ENCODE results near the gene MAP3K7CL.
"Not testable (repeated sequence)": the region's sequence is repeated elsewhere in the genome, so short reads cannot be mapped to it uniquely, and the experiment has no call there.

The MAP3K7CL gene

DNA sequence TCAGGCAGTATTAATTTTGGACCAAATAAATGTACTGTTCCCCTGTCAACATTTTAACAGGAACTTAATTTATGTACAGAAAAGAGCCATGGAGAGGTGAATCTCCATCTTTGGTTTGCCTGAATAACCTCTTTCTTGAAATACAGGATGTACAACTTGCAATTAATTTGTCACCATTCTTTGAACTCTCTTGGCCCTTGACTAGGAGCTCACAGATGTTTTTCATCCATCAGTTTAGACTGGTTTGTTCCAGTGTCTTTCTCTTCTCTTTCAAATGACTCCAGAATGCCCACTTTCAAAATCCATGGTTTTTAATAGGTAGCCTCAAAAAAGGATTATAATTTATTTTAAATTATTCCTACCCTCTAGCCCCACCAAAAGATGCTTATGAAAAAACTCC lies 5.0 kb downstream of the MAP3K7CL start:
- DNase-seq: no peak

DNA sequence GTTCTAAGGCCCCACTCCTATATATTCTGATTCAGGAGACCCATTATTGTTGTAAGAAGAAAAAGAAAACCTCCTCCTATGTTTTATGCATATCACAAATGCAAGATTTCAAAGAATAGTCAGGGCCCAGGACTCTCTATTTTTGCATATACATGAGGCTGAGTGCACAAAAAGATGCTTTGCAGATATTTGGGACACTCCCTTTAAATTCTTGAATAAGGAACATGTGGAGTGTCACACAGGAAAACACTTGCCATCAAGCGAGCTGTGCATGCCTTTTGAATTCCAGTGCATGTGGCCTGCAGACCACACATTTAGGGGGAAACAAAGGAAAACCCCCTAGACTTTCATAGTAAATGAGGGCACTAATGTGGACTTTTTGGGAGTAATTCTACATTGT lies 5.6 kb downstream of the MAP3K7CL start:
- DNase-seq: no peak

DNA sequence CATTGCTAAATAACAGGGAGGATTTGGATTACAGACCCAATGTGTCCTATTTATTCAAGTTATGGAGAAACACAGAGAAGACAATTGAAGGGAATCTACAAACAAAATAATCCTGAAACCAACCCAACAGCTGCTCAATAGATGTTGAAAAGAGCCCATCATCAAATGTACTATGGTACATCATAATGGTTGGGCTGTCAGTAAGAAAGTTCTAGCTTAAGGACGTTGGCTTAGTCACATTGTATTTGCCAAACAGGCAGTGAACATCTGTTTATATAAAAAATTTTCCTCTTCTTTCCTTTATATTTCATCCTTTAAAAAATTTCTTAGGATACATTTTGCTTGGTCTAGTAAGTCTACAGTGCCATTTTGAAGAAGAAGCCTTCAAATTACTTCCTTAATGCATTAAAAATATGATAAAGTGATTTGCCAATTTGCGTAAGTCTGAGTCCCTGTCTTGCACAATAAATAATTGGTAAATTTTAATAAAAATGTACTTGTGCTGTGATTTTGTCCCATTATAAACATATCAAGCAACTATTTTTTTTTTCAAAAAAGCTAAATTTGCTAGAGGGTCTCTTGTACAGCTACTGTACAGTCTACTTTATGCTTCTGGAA lies 14.4 kb downstream of the MAP3K7CL start:
- no peak for DNase-seq

DNA sequence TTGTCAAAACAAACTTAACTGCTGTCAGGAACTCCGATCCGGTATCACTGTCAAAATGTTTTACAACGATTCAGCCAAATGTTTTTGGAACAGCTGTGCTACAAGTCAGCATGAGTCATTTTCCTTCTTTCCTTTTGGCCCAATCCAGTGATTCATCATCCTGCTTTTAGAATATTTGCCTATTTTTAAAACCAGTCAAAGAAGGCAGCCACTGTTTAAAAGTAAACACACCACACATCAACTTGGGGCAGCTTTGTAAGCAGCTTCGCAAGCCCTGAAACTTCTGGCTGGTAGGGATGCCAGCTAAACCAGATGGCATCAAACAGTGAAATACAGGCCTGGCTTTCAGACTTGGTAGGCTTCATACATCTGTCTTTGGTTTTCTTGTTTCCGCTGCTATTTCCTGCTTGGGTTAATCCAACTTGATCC lies 14.9 kb downstream of the MAP3K7CL start:
- DNase-seq: peak; percentile 73

DNA sequence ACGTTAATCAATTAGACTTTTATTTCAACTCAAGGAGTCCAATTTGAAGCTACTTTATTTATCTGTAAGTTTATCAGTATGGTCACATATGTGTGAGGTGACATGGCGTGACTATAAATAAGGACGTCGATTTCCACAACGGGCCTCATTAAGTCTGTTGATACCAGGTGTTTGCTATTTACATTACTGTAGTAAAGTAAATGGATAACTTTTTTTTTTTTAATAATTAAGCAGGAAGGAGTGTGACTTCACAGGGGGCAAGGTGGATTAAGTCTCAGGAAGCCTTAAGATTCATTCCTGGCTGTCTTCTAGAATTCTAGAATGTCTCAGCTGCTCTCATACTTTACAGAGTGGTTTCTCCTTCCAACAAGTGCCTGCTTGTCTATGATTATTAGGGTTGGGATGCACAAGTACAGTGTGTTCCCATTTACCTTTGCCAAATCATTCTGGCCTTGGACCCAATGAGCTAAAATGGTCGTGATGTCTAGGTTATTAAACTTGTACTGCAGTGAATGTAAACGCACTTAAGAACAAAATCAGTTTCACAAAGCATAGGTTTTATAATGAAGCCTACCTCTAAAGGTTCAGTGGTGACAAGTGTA lies 15.5 kb downstream of the MAP3K7CL start:
- DNase-seq: no peak

DNA sequence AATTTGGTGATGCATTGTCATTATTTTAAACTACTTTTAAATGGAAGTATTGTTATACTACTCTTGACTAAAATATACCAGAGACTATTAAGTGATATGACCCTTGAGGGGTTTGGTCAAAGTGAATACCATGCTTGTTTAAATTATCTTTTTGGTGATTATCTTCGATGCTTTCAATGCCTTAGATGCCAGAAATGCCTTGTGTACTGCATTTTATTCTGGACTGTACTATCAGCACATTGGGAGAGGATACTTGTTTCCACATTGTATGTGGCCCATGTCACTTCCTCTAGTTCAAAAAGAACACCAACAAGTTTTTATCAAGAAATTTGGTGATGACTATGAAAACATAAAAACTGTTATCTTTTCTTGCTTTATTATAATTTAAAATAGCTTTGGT lies 16.3 kb downstream of the MAP3K7CL start:
- no peak for DNase-seq

DNA sequence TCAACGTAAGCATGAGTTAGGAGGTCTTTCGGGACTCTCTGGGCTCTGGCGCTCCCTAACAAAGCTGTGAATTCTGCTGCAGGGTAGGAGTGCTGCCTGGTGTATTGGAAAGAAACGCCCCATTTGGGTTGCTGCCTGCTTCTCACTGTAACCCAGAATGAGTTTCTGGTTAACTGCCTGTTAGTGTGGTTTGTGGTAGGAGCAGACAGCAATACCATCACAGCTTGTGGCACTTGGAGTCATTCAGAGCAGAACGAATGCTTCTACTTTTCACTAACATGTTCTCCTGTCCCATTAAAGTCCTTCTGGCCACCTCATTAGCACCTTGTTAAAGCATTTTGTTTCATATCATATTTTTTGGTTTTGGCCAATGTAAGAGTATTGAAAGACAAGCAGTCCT lies 18.1 kb downstream of the MAP3K7CL start:
- DNase-seq: peak; percentile 88

DNA sequence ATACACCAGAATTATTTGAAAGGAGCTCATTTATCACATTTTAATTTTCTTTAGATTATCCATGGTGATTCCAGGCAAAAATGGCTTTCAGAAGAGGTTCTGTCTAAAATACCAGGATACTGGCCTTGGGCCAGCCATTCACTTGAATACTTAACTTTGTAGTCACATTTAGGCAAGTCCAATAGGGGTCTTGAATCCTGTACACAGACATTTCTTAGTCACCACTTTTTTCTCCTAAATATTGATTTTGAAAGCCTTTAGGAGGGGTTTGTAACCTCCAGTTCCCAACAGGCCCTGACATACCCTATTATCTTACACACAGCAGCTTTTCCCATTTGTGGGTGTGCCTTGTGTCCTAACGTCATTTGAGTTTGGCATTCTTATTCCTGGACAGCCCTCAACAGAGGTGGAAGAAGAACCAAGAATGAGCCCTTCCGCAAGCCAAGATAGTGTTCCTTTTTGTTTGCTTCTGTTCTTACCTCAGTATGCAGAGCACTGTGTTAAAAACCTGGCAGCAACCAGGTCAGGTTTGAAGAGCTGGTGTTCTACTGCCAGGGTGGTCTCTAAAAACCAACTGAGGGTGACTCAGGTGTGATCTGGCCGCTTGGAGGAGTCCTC lies 19.5 kb downstream of the MAP3K7CL start:
- DNase-seq: no peak

DNA sequence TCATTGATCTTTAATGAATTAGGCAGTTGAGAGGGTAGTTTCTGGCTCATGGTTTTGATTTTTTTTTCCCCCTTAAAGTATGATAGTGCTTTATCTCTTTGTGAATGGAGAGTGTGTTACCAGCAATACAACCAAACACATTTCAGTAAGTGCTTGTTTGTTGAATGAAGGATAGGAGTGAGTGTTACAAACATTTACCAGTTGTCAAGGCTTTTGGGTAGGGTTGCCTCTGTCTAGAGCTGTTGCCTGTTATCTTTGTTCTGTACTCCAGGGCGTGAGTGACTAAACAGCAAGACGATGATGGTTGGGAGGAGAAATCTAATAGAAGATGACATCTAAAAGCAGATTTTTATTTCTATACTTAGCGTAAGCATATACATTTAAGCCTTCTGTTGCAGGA lies 21.5 kb downstream of the MAP3K7CL start:
- DNase-seq: no peak

DNA sequence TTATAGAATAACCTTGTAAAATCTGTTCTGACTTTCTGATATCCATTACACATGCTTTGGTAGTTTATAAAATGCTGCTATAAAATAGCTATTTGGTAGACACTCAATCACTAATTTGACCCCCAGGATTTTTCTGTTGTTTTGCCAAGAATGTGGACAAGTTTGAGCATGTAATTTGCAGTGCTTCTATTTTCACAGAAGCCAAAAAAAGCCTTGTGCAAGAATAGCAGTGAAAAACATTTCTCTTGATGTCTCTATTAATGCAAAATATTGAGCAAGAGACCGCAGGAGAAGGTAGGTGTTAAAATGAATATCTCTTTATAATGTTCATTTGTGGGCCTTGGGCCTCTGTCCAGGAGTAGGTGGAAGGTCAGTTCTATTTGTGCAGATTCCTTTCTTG lies 22.5 kb downstream of the MAP3K7CL start:
- no peak for DNase-seq

DNA sequence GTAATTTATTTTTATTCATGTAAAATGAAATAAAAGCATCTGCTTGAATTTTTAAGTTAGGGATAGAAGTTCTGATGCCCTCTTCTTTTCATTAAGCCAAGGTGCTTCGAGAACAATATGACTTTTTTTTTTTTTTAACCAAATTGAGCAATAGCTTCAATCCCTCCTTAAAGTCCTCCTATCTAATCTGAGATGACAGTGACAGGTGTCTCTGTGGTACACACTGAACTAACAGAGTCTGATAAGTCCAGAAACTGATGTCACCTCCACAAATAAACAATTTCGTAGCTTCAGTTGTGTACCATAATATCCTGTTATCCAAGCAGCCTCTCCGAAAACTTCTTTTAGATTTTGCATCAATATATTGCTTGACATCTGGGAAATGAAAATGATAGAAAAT lies 23.8 kb downstream of the MAP3K7CL start:
- DNase-seq: no peak

DNA sequence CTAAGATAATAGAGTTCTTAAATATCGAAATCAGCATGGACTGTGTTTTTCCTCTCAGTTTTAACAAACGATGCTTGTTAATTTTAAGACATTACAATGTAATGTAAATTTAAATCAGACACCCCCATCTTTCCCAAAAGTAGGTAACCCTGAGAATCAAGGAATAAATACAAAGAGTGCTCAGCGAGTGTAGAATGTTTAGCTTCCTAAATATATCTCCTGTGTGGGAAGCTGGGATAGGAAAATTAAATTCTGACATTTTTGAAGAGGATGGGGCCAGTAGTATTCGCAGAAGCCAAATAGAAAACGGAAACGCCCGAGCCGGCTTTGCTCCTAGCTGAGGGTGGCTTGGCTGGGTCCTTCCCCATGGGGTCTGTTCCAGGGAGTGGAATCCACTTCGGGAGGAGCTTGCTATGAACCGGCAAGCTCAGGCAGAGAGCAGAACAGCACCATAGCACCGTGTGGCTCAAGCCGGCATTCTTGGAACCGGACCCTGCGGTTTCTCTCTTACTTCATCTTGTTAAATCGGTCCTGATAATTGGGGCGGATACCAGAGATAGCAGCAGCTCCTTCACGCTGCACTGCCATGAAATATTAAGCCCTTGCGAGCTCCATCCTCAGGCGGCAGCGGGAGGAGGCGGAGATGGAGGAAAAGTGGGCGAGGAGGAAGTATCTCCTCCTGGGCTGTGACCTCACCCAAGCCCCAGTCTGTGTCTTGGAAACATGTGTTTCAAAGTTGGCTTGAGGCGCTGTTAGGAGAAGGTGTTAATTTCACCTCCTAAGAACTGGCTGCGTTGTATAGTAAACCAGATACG lies 24.9 kb downstream of the MAP3K7CL start:
- DNase-seq: no peak

DNA sequence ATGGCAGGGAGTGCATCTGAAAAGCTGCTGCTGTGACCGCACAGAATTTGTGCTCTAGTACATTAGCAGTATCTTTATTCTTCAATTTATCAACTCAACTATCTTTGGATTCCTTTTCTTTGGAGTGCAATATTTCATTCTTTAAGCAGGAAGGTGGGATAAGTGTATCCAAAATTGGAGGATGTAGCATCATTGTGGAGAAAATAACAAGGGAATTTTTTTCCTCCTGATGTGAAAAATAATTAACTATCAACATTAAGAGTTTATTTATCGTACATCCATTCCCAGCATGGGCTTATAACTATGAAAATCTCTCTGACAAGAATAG lies 25.5 kb downstream of the MAP3K7CL start:
- DNase-seq: no peak

DNA sequence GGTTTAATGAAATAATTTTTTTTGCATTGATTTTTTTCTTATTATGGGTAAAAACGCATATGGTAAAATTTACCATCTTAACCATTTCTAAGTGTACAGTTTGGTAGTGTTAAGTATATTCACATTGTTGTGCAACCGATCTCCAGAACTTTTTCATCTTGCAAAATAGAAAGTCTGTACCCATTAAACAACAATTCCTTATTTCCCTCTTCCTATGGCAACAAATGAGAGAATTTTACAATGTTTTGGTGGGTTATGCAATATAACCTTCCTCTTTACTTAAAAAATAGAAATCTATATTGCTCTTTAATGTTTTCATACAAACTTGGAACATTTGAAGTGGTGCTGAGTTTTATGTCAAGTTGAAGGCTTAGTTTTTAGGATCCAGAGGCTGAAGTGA lies 26.6 kb downstream of the MAP3K7CL start:
- peak; percentile 80 for DNase-seq

DNA sequence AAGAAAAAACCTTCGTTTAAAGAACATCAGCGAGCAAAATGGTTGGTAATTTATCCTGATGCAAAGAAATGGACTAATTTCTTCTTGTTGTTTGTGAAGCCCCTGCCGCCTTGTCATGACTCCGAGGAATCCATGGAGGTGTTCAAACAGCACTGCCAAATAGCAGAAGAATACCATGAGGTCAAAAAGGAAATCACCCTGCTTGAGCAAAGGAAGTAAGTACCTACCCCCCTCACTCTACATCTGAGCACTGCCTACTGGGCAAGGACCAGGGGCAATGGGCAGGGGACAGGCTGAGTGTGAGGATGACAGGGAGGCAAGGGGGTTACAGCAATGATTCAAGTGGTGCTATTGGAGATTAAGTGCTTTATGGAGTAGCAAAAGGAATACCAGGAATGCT lies 29.4 kb downstream of the MAP3K7CL start:
- DNase-seq: no peak

DNA sequence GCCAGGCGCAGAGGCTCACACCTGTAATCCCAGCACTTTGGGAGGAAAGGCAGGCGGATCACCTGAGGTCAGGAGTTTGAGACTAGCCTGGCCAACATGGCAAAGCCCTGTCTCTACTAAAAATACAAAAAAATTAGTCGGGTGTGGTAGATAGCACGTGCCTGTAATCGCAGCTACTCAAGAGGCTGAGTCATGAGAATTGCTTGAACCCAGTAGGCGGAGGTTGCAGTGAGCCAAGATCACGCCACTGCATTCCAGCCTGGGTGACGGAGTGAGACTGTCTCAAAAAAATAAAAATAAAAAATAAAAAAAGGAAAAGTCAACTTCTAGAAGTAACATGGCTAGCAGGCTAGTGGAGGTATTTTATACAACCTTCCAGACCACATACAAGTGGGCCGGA lies 32.4 kb downstream of the MAP3K7CL start:
- DNase-seq: peak; percentile 73

DNA sequence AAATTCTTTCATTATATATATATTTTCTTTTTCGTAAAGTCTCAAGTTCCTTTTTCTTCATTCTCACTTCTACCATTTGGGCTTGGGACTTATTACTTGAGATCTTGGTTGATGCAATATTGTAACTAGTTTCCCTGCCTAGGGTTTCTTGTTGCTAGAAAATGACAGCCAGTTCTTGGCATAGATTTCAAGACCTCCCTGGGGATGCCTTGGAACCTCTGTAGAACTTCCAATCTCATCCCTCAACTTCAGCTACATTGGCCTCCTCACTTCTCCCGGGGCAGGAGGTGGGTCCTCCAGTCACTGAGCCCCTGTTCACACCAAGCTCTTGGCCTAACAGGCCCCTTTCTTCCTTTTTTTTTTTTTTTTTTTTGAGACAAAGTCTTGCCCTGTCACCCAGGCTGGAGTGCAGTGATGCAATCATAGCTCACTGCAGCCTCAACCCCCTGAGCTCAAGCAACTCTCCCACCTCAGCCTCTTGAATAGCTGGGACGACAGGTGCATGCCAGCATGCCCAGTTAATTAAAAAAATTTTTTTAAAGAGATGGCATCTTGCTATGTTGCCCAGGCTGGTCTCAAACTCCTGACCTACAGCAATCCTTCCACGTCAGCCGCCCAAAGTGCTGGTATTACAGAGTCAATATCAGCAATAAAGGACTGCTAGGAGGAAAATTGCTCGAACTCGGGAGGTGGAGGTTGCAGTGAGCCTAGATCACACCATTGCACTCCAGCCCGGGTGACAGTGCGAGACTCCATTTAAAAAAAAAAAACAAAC lies 33.1 kb downstream of the MAP3K7CL start:
- peak; percentile 91 for DNase-seq

DNA sequence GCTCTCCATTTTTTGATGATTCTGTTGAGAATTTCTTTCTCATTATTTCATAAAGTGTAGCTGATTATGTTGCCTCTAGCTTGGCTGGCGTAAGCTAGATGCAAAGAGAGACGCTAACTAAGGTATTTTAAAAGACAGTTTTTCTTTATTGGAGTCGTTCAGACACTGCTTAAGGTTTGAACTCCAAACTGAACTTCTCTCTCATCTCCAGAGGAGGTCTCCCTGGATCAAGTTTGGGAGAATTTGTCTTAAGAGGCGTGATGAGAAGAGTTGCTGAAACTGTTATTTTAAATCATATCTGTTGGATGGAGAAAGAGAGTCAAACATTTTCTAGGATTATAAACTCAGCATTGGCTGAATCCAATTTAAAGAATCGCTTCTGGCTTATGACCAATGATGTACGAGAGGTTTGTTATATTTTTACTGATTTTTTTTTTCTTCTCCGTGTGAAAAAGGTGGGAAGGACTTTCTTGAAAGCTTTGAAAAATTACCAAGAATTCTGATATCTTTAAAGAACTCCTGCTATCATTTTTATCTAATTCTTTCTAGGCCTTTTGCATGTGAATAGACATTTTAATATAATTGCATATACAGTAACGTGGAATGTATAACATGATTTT lies 34.0 kb downstream of the MAP3K7CL start:
- peak; percentile 77 for DNase-seq

DNA sequence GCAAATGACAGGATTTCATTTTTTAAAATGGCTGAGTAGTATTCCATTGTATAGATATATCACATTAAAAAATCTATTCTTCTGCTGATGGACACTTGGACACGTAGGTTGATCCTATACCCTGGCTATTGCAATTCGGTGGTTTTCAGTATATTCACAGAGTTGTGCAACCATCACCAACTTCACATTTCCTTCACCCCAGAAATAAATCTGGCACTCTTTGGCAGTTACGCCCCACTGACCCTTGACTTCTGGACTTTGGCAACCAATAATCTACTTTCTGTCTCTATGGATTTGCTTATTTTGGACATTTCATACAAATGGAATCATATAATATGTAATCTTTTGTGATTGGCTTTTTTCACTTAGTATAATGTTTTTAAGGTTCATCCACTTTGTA lies 35.9 kb downstream of the MAP3K7CL start:
- peak; percentile 46 for DNase-seq

DNA sequence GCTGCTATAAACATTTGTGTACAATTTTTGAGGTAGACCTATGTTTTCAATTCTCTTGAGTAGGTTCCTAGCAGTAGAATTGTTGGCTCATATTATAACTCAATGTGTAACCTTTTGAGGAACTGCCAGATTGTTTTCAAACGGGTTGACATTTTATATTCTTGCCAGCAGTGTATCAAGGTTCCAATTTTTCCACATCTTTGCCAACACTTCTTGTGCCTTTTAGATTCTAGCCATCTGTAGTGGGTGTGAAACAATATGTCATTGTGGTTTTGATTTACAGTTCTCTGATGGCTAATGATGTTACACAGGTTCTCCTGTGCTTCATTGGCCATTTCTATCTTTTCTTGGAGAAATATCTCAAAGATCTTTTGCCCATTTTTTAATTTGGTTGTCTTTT lies 36.4 kb downstream of the MAP3K7CL start:
- DNase-seq: no peak

DNA sequence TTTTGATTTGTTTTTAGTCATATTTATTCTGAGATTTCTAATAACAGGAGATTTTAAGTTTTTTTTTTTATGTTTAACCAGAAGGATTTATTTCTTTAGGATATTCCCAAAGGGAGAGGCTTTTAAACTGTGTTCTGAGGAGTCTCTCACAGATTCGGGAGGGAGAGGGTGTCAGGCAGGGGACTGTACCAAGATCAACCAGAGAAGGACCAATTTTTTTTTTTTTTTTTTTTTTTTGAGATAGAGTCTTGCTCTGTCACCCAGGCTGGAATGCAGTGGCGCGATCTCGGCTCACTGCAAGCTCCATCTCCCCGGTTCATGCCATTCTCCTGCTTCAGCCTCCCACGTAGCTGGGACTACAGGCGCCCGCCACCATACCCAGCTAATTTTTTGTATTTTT lies 37.0 kb downstream of the MAP3K7CL start:
- DNase-seq: not testable (repeated sequence)

DNA sequence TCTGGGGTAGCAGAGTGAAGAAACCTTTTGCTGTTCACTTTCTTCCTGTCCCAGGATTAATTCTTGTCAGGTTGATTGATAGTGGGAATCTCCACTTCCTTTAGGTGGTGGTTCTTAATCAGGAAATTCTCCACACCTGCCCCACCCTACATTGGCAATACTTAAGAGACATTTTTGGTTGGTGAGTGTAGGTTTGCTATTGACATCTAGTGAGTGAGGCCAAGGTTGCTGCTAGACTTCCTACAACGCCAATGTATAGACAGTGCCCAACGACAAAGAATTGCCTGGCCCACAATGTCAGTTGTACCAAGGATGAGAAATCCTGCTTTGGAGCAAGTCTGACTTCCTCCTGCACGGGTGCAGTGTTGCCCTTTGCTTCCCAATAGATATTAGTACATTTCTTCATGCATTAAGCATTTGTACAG lies 38.5 kb downstream of the MAP3K7CL start:
- no peak for DNase-seq

DNA sequence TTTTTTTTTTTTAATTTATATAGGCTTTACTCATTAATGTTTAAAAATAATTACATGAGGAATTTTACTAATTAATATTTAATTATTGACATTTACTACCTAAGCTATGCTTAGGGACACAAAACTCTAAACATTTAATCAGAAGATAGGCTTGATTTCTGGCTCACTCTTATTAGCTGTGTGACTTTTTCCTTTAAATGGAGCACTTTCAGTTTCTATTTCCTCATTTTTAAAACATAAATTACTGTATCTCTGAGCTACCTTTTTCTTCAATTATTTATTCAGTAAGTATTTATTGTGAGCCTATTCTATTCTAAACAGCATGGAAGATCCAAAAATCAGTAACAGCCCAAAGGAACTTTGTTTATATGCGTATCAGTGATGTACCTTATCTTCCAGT lies 40.5 kb downstream of the MAP3K7CL start:
- DNase-seq: peak; percentile 13
